Mammary microvascular endothelial cell (primary cell): Measurements from ENCODE around the gene SMCO4. TPM values are rescaled to one million over a fixed set of nuclear protein-coding genes. Genes with fewer than 3 reads are reported as not detected.

ENCODE experiments used
- total RNA-seq: library from RNA; depleted of rRNA; stranded (reverse); fragments of >200 nt; gene quantifications from 2 replicates; pipeline ENCODE4 v1.2.3, GENCODE V29; 2015

SMCO4 gene
- 23.0 and 39.5 TPM in 2 replicates for total RNA-seq

DNA sequence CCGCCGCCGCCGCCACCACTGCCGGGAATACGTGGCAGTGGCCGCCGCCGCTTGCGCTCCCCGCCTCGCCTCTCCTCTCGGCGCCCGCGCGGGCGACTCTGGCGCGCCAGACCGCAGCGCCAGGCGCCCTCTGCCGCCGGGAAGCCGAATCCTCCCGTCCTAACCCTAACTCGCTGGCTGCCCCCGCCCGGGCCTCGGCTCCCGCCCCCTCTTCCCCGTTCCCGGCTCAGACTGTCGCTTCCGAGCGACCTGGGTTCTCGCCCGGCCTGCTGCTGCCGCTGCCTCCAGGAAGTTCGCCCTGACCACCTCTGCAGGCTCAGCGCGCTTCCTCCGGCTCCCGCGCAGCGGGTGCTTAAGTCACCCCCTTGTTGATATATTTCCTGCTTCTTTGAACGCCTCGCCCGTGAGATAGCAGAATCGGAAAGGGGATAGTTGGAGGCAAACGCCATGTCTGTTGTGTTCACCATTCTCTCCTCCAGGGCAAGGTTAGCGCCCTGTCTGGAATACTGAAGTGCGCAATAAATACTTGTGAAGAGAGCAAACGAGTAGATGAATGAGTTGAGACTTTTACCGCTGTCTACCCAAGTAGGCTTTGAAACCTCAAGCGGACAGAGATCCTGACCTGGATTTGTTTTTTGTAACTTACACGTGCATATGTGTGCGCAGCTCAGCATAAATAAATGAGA, at the start of gene SMCO4:
TSS of gene SMCO4 (minus strand) at position 100 of the 686 bp plus-strand sequence. CDS start 64,202 bp downstream, outside the sequence.

Other genes with a start within 250 kb of the SMCO4 start
- not detected in 2 replicates for gene DEUP1, start 212.6 kb downstream of the SMCO4 start, total RNA-seq
- gene CEP295, start 118.3 kb upstream of the SMCO4 start, total RNA-seq = 10.3 and 16.5 TPM in 2 replicates
- 88.9 and 112 TPM in 2 replicates for gene TAF1D, start 198.1 kb upstream of the SMCO4 start, total RNA-seq
- 10.0 and 11.3 TPM in 2 replicates for gene C11orf54, start 198.3 kb upstream of the SMCO4 start, total RNA-seq
- gene MED17, start 240.9 kb upstream of the SMCO4 start, total RNA-seq = 30.4 and 37.5 TPM in 2 replicates